Cardiac fibroblast (primary cell): ENCODE results near the gene CDKL5.

ENCODE experiments used
- DNase-seq, 2 donors: peaks; one replicate each; pipeline versions ENCODE4 v3.0.0 to v3.0.0-alpha.2; 2010; ENCODE audit warnings: low read depth in 2 of 2
- H3K4me3 ChIP-seq, 2 donors: replicated peaks in 1 of 2; 1 replicate in 1 of 2; 2 replicates in 1 of 2; pipeline ENCODE4 v1.5.1; 2011; ENCODE audit warnings: low read depth in 2 of 2, low read length in 2 of 2, mild to moderate bottlenecking in 2 of 2, moderate library complexity in 1 of 2
- CTCF ChIP-seq: IDR thresholded peaks from one replicate; pipeline ENCODE4 v1.5.1; 2011; ENCODE audit warnings: low read depth, mild to moderate bottlenecking, low read length, inconsistent platforms

Gene CDKL5

DNA sequence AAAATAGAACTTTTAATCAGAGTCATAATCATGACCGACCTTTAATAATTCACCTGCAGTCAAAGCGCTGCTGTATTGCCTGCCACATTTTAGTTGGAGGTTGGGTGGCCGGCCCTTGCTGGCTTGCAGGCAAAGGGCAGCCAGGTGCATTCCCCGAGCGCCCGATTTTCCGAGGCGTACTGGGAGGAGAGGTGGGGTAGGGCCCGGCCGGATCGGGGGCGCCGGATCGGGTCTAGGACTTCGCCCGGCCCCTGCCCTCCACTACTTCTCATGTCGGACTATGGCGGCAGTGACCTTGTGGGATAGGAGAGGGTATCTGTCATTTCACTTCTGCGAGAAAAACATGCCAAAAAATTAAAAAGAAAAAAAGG lies 249.0 kb downstream of the CDKL5 start:
- peak overlapping the region; percentile 47 to 50 for H3K4me3 ChIP-seq
- TF ChIP-seq CTCF, result no peak
- no peak for DNase-seq

- DNase-seq, result peak; percentile 79 to 80
- H3K4me3 ChIP-seq, result peak overlapping the region; percentile 55
- no peak for TF ChIP-seq CTCF
These were observed 249.7 kb downstream of the CDKL5 start for GRCh38 chrX:18674788-18675735.

DNA sequence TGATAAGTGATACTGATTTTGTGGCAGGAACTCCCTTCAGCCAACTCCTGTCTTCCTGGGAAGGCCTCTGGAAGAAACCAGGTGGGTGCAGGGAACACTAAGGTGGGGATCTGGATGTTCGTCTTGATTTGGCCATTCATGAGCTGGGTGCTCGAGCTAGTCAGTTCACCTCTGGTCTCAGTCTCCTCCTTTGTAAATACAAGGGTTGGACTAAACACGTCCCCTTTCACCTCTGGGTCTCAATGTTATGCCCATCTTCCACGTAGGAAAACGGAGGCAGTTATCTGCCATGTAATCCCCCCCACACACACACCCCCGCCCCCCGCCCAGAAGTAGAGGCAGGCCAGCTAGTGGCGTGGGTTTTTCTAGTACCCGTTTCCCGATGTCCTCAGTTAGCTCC lies 250.6 kb downstream of the CDKL5 start:
- DNase-seq, result no peak
- H3K4me3 ChIP-seq, result no peak overlapping the region
- TF ChIP-seq CTCF, result no peak

DNA sequence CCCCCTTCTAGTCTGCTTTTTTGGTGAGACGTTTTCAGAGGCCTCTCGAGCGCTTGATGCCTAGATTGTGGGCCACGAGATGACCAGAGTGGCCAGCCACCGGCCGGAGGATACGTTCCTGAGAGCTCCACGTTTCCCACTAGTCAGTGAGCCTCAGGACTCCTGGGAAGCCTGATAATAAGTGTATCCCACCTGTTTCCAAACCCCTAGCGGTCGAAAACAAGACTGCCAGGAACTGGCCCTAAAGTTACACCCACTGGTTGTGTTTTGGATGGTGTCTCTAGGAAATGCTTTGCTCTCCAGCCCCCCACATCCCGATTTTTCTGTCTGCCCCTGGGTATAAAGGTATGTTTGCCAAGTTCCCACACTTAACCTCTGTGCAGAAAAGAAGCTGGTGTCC lies 251.1 kb downstream of the CDKL5 start:
- peak; percentile 35 for TF ChIP-seq CTCF
- peak in 1 of 2 donors; percentile 6 for DNase-seq
- H3K4me3 ChIP-seq, result no peak overlapping the region

DNA sequence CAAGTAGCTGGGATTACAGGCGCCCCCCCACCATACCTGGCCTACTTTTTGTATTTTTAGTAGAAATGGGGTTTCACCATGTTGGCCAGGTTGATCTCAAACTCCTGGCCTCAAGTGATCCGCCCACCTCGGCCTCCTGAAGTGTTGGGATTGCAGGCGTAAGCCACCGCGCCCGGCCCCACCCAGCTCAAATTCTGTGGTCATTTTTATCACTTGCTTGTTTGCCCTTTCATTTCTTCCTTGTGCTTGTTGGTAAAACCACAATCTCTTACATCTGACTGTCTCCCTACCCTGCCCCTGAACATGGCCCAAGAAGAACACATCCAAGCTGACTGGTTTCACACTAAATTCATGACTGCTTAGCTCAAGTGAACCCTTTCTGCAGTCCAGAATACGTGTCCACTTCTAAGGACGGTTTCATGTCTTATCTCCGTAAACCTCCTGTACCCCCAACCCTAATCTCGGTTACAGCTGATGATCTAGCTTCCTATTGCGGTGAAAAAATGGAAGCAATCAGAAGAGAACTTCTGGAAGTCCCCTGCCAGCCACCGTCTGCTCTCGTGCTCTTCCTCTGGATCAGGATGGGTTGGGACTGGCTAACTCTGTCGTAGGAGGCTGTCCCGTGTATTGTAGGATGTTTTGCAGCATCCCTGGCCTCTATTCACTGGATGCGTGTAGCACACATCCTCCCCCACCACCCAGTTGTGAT lies 251.9 kb downstream of the CDKL5 start:
- no peak for TF ChIP-seq CTCF
- DNase-seq, result no peak
- H3K4me3 ChIP-seq, result no peak overlapping the region

DNA sequence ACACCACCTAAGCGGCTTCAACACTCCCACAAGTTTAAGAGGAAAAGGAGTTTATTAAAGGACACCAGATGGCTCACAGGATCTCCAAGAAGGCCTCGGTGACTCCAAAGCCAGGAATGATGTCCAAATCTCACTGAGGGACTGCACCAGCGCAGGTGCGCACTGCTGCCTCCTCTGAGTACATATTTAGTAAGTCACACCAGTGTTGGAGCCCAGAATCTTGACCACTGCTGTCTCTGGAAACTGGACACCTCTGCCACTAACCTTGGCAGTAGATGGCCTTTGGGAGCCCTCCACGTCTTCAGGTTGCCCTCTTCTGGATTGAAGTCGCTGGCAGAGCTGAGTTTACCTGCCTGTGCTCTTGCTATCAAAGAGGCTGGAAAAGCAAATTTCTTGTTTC lies 256.6 kb downstream of the CDKL5 start:
- DNase-seq, result no peak
- H3K4me3 ChIP-seq, result no peak overlapping the region
- no peak for TF ChIP-seq CTCF
